ENCODE data around the gene LIPM. TPM values are rescaled to one million over a fixed set of nuclear protein-coding genes. Genes with fewer than 3 reads are reported as not detected.

LIPM gene, protein sequence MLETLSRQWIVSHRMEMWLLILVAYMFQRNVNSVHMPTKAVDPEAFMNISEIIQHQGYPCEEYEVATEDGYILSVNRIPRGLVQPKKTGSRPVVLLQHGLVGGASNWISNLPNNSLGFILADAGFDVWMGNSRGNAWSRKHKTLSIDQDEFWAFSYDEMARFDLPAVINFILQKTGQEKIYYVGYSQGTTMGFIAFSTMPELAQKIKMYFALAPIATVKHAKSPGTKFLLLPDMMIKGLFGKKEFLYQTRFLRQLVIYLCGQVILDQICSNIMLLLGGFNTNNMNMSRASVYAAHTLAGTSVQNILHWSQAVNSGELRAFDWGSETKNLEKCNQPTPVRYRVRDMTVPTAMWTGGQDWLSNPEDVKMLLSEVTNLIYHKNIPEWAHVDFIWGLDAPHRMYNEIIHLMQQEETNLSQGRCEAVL
- not detected for total RNA-seq

DNA sequence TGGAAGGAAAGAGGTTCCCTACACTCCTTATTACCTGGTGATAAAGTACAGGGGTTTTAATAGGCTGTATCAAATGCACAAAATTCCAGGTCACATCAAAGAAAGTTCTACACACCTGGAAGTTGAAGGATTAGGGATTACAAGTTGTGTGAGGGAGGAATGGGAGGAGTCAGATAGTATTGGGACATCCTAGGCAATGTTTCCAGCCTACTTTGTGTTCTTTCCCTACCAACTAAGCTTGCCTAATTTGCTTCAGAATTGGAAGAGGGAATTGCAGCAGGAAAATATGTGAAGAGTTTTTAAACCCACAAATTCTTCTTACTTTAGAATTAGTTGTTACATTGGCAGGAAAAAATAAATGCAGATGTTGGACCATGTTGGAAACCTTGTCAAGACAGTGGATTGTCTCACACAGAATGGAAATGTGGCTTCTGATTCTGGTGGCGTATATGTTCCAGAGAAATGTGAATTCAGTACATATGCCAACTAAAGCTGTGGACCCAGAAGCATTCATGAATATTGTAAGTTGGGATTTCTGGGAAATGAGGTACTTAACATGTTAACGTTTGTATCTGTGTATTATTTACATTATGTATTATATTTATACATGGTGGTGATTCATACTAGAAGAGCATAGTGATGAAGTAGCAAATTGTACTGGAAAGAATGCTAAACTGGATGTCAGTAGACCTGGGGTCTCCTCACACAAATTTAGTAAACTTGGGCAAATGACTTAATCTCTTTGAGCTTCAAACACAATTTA lies at the start of gene LIPM:
Gene LIPM, plus strand, starts transcription at position 208 of the 763 bp plus-strand sequence. Its CDS starts 167 bp downstream, at position 375.
- no peaks in the 10 kb centered on the region for H3K36me3 Mint-ChIP-seq
- H3K27ac Mint-ChIP-seq: no peak within 1 kb of the TSS
- no peak for ATAC-seq
- DNase-seq (ENCODE audit: low spot score in 2 of 2): no peak
- no peaks in the 10 kb centered on the region for H3K9me3 Mint-ChIP-seq

GRCh38 chr10:88754287-88754686 lies 48.2 kb upstream of the LIPM start:
- H3K36me3 Mint-ChIP-seq: no peaks in the 10 kb centered on the region
- no peaks in the 10 kb centered on the region for H3K9me3 Mint-ChIP-seq
- no peak for DNase-seq (ENCODE audit: low spot score in 2 of 2)
- ATAC-seq: no peak
- H3K27ac Mint-ChIP-seq: no peak overlapping the region

GRCh38 chr10:88755753-88756152 lies 46.8 kb upstream of the LIPM start:
- peak in 1 of 2 donors; percentile 6 for DNase-seq (ENCODE audit: low spot score in 2 of 2)
- Mint-ChIP-seq H3K9me3 (no peaks in the 10 kb centered on the region), H3K27ac (no peak overlapping the region), H3K36me3 (no peaks in the 10 kb centered on the region)
- peak; percentile 97 to 99 for ATAC-seq

GRCh38 chr10:88756660-88757059 lies 45.9 kb upstream of the LIPM start:
- H3K36me3 Mint-ChIP-seq: no peaks in the 10 kb centered on the region
- H3K27ac Mint-ChIP-seq: no peak overlapping the region
- DNase-seq (ENCODE audit: low spot score in 2 of 2): no peak
- H3K9me3 Mint-ChIP-seq: no peaks in the 10 kb centered on the region
- ATAC-seq: no peak

GRCh38 chr10:88759366-88760101 lies 43.0 kb upstream of the LIPM start, which contains the start of gene LIPN:
Gene LIPN (plus strand): TSS chr10:88760020. CDS start chr10:88761406, 1,386 bp downstream.
- Mint-ChIP-seq H3K36me3 (no peaks in the 10 kb centered on the region), H3K9me3 (no peaks in the 10 kb centered on the region), H3K27ac (no peak within 1 kb of the TSS)
- ATAC-seq (no peak), DNase-seq (ENCODE audit: low spot score in 2 of 2) (no peak)

DNA sequence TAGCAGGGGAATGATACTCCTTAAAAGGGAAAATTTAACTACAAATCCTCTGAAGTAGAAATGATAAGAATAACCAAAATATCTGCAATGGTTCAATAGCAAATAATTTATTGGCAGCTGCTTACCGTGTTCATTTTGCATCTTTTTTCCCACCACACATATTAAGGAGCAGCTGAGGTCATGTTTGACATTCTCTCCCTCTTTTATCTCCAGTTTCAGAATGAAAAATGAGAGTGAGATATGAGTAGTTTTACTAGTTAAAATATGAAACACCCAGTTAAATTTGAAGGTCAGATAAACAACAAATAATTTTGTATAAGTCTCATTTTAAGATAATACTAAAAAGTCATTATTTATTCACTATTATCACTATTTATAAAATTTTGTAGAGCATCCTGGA lies 39.6 kb upstream of the LIPM start:
- DNase-seq (ENCODE audit: low spot score in 2 of 2): no peak
- ATAC-seq: no peak
- Mint-ChIP-seq H3K27ac (no peak overlapping the region), H3K9me3 (no peaks in the 10 kb centered on the region), H3K36me3 (no peaks in the 10 kb centered on the region)

- Mint-ChIP-seq H3K27ac (no peak overlapping the region), H3K36me3 (no peaks in the 10 kb centered on the region), H3K9me3 (no peaks in the 10 kb centered on the region)
- no peak for DNase-seq (ENCODE audit: low spot score in 2 of 2)
- ATAC-seq: no peak
These were observed 39.1 kb upstream of the LIPM start for GRCh38 chr10:88763441-88763840.

- H3K27ac Mint-ChIP-seq: no peak overlapping the region
These were observed 38.4 kb upstream of the LIPM start for GRCh38 chr10:88764110-88764509.

GRCh38 chr10:88765816-88766215 lies 36.7 kb upstream of the LIPM start:
- no peak for ATAC-seq
- no peaks in the 10 kb centered on the region for H3K36me3 Mint-ChIP-seq
- no peak overlapping the region for H3K27ac Mint-ChIP-seq
- no peaks in the 10 kb centered on the region for H3K9me3 Mint-ChIP-seq
- no peak for DNase-seq (ENCODE audit: low spot score in 2 of 2)

More at GRCh38 chr10:88764110-88764509, 38.4 kb upstream of the LIPM start:
- no peaks in the 10 kb centered on the region for H3K9me3 Mint-ChIP-seq
- ATAC-seq (no peak), DNase-seq (ENCODE audit: low spot score in 2 of 2) (no peak)
- H3K36me3 Mint-ChIP-seq: no peaks in the 10 kb centered on the region

GRCh38 chr10:88769384-88769783 lies 33.1 kb upstream of the LIPM start:
- ATAC-seq (no peak), DNase-seq (ENCODE audit: low spot score in 2 of 2) (no peak)
- H3K27ac Mint-ChIP-seq: no peak overlapping the region
- H3K9me3 Mint-ChIP-seq: peaks cover 0 to 6% of the 10 kb centered on the region in 2 donors
- H3K36me3 Mint-ChIP-seq: no peaks in the 10 kb centered on the region

DNA sequence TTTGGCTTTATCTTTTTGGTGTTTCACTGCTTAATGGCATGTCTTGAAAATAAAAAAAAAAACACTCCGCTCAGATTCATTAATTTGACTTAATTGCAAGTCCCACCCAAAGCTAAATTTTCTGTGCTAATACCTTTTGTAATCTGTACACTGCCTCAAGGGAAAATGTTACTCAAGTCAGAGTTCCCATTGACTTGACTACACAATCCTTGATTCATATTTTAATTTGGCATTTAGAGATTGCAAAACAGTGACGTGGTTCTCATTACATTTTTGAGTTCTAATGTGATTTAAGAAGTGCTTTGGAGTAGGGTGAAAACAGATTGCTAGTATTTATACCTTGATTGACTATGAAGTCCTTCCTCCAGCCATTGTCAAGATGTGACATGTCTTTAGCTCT lies 21.3 kb upstream of the LIPM start:
- H3K36me3 Mint-ChIP-seq: no peaks in the 10 kb centered on the region
- no peak overlapping the region for H3K27ac Mint-ChIP-seq
- DNase-seq (ENCODE audit: low spot score in 2 of 2): no peak
- no peaks in the 10 kb centered on the region for H3K9me3 Mint-ChIP-seq
- ATAC-seq: no peak

- DNase-seq (ENCODE audit: low spot score in 2 of 2): no peak
- ATAC-seq: no peak
- no peaks in the 10 kb centered on the region for H3K9me3 Mint-ChIP-seq
- no peak overlapping the region for H3K27ac Mint-ChIP-seq
- no peaks in the 10 kb centered on the region for H3K36me3 Mint-ChIP-seq
These were observed 20.3 kb upstream of the LIPM start for GRCh38 chr10:88782222-88782621.

GRCh38 chr10:88783724-88784123 lies 18.8 kb upstream of the LIPM start:
- no peaks in the 10 kb centered on the region for H3K9me3 Mint-ChIP-seq
- no peak overlapping the region for H3K27ac Mint-ChIP-seq
- no peak for ATAC-seq
- no peaks in the 10 kb centered on the region for H3K36me3 Mint-ChIP-seq
- DNase-seq (ENCODE audit: low spot score in 2 of 2): no peak

GRCh38 chr10:88786032-88786770 lies 16.3 kb upstream of the LIPM start:
- no peak overlapping the region for H3K27ac Mint-ChIP-seq
- no peaks in the 10 kb centered on the region for H3K9me3 Mint-ChIP-seq
- ATAC-seq: no peak
- DNase-seq (ENCODE audit: low spot score in 2 of 2): no peak
- no peaks in the 10 kb centered on the region for H3K36me3 Mint-ChIP-seq

DNA sequence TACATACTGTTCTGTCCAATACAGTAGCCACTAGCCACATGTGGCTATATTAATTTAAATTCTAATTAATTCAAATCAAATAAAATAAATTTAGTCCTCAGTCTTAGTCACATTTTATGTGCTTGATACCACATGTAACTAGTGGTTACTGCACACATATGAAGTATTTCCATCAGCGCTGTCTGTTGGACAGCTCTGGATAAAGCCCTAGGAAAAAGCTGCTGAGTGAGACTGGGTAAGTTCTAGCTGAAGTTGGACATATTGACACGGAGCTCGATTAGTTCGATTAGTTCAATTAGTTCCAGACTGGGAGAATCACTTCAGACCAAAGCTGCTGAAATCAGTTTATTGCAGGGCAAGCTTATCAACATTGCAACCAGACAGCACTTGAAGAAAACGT lies 15.1 kb upstream of the LIPM start:
- no peak overlapping the region for H3K27ac Mint-ChIP-seq
- ATAC-seq (no peak), DNase-seq (ENCODE audit: low spot score in 2 of 2) (no peak)
- no peaks in the 10 kb centered on the region for H3K36me3 Mint-ChIP-seq
- H3K9me3 Mint-ChIP-seq: no peaks in the 10 kb centered on the region

GRCh38 chr10:88788924-88789323 lies 13.6 kb upstream of the LIPM start:
- no peak overlapping the region for H3K27ac Mint-ChIP-seq
- no peaks in the 10 kb centered on the region for H3K36me3 Mint-ChIP-seq
- no peaks in the 10 kb centered on the region for H3K9me3 Mint-ChIP-seq
- ATAC-seq: no peak
- no peak for DNase-seq (ENCODE audit: low spot score in 2 of 2)

Data from activated naive CD4-positive, alpha-beta T cell treated with anti-CD3 and anti-CD28 coated beads, Interleukin-2, amount 50 U/mL, for 72 hours (primary cell).